Tibial nerve (tissue), 3 donors: ENCODE measurements around the gene SH2D5.

ENCODE experiments used
- CTCF ChIP-seq, 5 experiments: fragments of 200-600 bp in 3 of 5; fragments of 450-650 bp in 2 of 5; sonication (generic) in 3 of 5; IDR thresholded peaks; one replicate each; pipeline ENCODE4 v1.5.1; 2016 to 2019; ENCODE audit warnings: antibody characterized with exemption in 5 of 5, mild to moderate bottlenecking in 3 of 5, moderate library complexity in 2 of 5
- POLR2A ChIP-seq, 2 donors: fragments of 450-650 bp; IDR thresholded peaks; one replicate each; pipeline ENCODE4 v1.6.1; 2017; ENCODE audit warnings: antibody characterized with exemption in 2 of 2, mild to moderate bottlenecking in 2 of 2, moderate library complexity in 2 of 2

DNA sequence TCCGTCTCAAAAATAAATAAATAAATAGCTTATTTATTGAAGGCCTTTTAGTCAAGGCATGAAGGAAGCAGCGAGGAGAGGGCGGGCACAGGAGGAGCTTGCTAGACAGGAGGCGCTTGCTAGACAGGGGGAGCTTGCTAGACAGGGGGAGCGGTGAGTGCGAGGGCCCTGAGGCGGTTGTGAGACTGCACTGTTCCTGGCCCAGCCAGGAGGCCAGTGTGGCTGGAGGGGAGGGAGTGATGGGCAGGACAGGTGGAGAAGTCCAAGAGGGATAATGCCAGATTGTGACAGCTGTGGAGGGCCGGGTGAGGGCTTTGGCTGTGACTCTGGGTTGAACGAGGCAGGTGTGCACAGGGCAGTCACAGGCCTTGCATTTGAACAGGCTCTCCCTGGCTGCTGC lies 32.9 kb downstream of the SH2D5 start:
- TF ChIP-seq POLR2A (IDR thresholded peaks at IDR 0.05) (no peak), CTCF (IDR thresholded peaks at IDR 0.05) (no peak)
